Activated CD4-positive, alpha-beta T cell treated with anti-CD3 and anti-CD28 coated beads, Interleukin-2, amount 50 U/mL, for 24 hours (primary cell): Measurements from ENCODE around the gene ANK2.
"Not testable (repeated sequence)": the region's sequence is repeated elsewhere in the genome, so short reads cannot be mapped to it uniquely, and the experiment has no call there.

ENCODE experiments used
- DNase-seq, 2 donors: peaks; one replicate each; pipeline ENCODE4 v3.0.0-alpha.2; 2020; ENCODE audit warnings: low read depth in 1 of 2, low spot score in 1 of 2

Gene ANK2

DNA sequence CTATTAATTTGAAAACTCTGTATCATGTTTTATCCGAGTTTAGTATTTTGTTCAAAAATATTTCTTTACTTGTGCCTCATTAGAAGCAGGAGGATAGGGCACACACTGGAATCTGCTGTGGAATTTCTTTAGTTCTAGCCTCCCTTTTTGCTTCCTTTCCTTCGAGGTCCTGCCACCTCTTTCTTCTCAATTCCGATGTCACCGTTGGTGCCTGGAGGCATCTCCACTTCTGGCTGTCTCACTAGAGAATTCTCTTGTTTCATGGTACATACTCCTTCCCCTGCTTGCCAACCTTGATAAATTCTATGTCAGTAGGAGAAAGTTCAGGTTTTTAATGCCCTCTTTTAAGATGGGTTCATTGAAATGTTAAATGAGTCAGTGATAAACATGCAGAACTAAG, 140.1 kb downstream of the ANK2 start:
- no peak for DNase-seq

DNA sequence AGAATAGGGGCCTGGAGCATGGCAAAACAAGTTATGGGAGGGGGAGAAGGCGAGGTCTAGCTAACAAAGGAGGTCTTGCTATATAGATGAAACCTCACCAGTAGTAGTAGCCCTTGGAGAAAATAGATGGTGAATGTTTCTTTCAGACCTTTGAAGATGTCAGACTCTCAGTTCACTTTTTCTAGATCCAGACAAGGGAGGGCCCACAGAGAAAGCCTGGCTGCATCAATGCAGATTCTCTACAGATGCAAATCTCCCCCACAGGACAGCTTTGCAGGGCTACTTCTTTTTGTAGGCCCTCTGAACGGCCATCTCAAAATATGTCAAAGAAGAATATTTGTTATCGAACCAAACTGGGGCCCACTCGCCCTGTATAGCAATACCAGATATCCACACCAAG, 159.7 kb downstream of the ANK2 start:
- no peak for DNase-seq

DNA sequence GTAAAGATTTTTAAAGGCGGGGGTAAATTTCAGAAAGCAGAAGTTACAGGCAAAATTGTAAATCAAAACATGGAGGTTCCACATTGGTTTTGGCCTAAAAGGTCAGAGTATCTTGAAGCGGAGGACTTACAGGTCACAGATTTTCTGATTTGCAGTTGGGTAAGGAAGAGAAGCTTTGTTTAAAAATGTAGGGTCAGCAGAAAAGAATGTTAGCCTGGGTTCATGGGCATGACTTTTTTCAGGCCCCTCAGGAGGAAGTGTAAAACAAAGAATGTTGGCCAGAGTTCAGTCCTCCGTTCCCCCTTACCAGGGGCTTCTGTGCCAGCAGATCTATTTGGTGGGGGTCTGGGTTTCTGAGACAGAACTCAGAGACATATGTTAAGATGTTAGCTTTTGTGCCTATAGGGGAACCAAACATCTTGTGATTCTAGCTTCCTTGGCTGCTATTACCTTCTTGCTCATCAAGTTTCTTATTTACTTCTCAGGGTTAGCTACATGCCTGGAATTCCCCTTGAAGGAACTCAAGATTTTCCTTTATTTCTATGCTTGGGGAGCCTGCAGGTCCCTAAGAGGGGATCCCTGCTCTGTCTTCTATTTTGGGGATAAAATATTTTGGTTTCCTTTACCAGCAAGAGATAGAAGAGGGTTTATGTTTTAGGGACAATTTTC, 160.3 kb downstream of the ANK2 start:
- DNase-seq = no peak

DNA sequence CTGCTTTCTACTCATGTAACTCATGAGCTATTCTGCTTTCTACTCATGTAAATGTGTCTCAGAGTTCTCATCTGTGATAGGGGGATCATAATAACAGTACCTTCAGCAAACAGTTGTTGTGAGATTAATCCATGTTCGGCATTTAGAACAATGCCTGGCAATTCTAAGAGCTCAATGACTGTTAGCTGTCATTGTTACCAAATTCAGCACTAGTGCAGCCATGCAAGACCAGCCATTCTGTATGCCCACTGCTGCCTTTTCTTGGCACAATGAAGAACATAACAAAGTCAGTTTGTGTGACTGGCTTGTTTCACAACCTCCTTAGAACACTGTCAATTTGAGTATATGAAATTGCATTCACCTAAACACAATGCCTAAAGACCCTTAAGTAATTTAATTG, 163.2 kb downstream of the ANK2 start:
- DNase-seq = no peak

DNA sequence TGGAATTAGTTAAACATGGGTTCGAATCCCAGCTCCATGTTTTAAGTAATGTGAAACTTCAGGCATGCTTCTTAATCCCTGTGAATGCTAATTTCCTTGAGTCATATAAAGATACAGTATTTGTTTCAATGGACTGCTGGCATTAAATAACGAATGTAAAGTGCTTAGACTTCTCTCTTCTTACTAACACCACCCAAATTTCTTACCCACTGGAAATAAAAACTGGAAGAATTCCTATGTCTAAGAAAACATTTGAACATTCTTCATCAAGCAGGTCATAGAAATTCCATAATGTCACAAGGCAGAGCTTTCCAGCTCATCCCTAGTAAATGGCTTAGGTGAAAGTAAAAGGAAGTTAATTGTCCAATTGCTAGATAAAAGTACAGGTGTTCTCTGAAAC, 172.5 kb downstream of the ANK2 start:
- no peak for DNase-seq

DNA sequence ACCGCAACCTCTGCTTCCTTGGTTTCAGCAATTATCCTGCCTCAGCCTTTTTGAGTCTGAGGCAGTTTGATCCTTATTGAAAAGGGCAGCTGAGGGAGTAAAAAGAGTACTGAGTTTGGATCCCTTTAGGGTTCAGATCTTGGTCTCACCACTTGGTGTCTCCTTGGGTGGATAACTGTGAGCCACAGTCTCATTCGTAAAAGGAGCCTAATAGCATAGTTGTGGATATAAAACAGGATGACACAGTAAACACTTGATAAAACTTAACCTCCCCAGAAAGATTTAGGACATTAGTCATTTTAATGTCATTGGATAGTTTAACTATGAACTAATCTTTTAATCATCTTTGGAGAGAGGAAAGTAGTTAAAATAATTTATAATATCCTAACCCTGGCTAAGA, 173.0 kb downstream of the ANK2 start:
- DNase-seq = no peak

DNA sequence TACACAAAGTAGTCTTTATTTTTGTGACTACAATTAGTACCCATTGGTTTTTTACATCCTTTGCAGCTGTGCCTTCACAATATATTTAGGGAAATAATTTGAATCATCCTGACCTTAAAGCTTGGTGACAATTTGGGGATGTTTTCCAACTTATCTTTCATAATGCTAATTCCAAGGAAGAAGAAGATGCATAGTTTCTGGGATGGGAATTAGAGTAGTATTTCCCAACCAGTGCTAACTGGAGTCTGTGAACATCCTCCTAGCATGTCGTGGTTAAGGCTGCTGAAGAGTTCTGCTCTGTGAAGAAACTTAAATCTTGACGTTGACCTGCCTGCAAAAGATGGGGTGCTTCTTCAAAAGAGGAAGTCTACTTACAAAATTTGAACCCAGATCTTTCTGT, 173.5 kb downstream of the ANK2 start:
- DNase-seq = no peak

DNA sequence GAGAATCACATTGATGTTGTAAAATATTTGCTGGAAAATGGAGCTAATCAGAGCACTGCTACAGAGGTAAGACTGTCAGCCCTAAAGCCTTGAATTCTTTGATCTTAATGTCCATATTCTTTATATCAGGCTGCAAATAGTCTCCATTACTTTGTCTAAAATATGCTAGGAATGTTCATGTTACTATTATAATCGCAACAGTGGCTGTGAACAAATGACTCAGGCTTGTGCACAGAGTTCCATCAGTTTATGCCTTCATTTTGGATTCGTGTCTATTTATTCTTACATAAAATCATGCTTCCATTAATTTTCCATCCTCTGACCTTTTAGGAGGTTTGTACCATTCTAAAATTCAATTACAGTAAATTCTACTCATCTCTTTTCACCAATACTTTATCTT, 182.7 kb downstream of the ANK2 start:
- DNase-seq = no peak

DNA sequence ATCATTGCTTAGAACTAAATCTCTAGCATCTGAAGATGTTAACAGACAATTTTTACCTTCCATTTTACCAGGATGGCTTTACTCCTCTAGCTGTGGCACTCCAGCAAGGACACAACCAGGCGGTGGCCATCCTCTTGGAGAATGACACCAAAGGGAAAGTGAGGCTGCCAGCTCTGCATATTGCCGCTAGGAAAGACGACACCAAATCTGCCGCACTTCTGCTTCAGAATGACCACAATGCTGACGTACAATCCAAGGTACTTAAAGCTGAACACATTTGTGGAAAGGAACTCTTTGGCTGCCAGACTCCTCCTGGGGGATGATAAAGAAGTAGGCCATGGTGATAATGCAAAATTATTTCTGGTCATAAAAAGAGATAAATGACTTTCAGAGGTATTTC, 187.5 kb downstream of the ANK2 start:
- DNase-seq = no peak

DNA sequence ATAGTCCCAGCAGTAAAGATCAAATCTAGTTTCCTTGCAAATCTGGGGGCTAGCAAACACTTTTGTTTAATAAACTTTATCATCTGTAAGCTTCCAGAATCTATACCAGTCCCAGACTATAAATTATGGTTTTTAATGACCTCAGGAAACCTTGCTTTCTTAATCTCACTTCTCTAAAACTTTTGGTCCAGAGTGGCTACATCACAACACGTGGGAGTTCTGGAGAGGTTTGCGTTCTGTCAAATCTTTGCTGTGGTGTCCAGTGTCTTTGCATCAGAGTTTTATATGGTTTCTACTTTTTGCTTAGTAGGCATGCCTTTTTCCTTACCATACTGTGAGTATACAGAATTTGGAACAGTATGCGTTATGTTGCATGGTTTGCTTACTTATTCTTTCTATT, 193.9 kb downstream of the ANK2 start:
- no peak for DNase-seq

DNA sequence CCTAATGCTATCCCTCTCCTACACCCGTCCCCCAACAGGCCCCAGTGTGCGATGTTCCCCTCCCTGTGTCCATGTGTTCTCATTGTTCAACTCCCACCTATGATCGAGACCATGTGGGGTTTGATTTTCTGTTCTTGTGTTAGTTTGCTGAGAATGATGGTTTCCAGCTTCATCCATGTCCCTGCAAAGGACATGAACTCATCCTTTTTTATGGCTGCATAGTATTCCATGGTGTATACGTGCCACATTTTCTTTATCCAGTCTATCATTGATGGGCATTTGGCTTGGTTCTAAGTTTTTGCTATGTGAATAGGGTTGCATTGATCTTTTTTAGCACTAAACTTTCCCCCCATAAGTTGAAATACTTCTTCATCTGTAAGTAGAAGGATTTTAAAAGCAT, 195.3 kb downstream of the ANK2 start:
- DNase-seq = not testable (repeated sequence)

DNA sequence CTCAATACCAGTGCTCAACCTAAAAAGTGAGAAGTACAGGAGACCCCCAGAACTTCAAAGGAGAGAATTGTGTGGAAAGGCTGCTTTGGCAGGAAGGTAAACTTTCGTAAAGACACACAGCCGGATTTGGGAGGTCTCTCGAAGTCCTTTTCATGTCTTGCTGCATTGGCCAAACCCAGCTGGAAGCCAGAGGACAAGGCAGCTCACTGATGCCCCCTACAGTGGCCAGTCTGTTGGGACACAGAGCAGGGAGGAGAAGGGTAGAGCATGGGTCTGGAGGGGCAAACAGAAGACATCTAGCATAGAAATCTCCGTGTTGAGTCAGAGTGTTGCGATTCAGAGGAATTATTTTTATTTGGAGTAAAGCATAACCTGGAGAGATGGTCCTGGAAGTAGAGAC, 198.9 kb downstream of the ANK2 start:
- no peak for DNase-seq

DNA sequence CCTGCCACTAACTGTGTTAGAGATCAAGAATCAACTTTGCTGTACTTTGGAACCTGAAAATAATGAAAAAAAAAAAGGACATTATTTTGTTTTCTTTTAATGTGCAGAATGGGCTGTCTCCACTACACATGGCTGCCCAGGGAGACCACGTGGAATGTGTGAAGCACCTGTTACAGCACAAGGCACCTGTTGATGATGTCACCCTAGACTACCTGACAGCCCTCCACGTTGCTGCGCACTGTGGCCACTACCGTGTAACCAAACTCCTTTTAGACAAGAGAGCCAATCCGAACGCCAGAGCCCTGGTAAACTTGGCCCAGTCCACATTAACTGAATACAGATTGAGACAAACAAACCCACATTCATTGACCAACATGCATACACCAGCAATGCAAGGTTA, 206.2 kb downstream of the ANK2 start:
- DNase-seq = no peak

DNA sequence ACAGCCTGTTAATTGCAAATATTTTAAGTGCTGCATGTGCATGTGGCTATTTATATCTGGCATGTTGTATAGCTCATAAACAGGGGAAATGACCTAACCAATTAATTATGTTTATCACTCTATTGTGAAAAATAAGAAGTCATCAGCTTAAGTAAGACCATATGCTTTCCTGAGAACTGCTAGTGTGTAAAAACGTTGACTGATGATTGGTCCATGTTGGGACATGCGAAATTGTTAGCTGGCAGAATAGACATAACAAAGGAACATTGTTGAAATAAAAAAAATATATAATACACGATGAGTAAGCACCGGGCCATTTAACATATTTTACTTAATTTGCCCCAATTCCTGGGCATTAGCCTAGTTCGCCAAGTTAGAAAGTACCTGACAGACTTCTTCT, 207.5 kb downstream of the ANK2 start:
- DNase-seq = no peak

DNA sequence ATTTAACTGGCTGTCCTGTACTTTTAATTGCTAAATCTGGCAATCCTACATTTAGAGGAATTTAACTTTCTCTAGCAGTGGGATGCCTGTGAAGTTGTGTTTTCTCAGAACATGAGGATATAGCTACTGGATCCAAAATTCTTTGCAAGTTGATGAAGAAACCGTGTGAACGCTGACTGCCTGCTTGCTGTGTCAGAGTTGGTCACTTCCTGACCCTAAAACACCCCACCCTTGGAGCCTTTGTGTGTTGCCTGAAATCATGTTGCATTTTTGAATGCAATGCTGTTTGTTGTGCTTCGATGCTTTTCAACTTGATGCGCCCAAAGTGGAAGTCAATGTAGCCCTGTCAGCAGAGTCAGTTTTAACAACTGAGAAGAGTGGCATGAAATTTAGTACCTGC, 211.2 kb downstream of the ANK2 start:
- no peak for DNase-seq

DNA sequence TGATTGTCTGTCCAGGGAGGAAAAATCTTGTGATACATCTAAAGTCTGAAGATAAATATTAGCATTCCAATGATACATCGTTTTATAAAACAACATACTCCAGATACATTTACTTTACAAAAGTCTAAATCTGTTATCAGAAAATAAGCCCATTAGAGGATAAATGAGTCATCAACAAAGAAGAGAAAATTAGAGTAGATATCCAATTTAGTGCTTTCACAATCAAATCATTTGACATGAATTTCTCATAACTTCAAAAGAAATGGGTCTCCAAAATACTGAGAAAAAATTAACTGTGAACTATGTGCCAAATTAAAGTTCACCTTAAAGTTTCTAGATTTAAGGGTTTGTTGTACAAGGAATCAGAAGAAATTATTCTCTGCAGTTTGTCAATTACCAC, 213.8 kb downstream of the ANK2 start:
- no peak for DNase-seq

DNA sequence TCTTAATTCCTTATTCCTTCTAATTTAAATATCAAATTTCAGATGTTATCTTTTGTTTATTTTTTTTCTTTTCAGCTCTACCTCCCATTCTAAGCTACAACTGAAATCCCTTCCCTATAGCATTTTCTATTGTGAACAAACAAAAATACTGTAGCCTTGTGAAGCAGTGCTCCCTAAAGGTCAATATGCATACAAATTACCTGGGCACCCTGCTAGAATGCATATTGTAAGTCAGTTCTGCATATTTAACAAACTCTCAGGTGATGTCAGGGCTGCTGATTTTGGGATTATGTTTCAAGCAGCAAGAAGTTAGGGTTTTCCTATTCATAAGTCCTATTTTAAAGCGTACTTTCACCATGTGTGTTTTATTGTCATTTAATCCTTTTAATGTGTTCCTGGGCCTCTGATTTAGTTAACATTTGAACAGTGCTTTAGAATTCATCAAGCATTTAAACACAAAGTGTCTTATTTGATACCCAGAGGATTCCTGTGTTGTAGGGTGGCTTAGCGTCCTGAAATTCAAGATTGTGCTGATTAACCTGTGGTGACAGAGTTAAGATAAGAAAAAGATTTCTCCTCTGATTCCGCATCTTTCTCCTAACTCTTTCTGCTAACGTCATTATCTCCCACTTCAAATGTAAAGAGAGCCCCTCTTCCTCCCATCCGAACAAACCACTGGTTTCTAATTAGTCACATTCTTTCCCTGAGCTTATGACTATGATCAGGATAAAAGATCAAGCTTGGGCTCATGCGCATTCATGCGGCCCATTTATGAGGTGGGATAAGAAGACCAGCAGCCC, 221.3 kb downstream of the ANK2 start:
- no peak for DNase-seq

DNA sequence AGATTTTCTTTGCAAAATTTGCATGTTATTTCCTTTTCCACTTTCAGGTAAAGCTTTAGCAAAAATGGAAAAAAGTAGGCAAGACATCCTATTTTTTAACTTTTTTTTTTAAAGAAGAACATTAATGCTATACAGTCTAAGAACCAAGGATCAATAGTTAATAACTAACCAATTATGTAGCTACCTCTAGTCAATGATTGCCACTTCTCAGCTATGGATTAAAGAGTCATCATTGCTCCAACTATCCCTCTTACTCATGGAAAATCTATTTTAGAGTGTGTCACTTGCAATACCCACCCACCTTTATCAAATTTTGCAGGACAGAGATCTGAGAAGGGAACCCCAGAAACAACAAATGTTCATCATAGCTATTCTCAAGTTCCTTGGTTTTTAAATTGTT, 223.1 kb downstream of the ANK2 start:
- no peak for DNase-seq

DNA sequence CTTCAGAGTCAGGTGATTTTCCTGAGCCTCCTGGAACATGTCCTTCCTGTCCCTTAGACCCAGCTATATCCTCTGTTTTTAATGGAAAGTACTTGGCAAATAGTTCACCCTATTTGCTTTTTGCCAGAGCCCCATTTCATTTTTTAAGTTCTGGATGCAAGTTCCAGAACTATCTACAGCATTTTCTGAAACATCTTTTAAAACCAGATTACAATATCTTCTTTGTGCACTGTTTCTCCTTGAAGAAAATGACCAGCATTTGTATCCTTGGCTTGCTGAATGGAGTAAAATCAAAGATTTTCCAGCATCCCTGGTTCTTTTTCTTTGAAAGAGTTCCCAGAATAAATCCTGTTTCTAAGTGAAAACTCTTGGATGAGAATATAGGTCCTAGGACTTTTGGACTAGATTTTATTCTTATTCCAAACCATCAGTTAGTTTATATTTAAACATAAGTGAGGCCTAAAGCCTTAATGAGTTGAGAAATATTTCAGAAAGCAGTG, 224.3 kb downstream of the ANK2 start:
- DNase-seq = no peak

DNA sequence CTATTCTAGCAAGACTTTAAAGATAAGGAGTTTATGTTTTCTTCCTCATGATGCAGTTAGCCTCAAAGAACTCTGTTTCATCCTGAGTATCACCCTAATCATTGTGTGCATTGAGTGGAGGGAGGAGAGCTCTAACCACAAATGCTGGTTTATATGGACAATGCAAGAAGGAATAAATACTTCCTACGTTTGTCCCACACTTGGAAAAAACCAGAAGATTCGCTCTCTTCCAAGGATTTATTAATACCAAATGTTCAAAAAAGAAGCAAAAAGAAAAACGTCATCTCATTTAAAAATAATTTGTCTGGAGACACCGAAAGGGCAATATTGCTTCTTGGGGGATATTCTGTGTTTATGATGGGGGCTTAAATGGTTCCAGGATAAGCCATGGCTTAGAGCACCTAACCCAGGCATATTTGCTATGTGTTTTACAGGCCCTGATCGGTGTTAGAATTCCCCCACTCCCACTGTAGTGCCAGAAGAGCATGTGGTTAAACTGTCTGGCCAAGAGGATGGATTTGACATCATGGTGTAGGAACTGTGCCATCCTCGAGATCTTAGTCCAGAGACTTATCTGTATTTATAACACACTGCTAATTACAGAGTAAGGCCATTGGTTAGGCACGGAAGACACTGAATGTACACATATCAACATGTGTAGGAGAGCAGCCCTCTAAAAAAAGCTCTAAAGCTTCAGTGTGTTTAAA, 227.2 kb downstream of the ANK2 start:
- DNase-seq = no peak

DNA sequence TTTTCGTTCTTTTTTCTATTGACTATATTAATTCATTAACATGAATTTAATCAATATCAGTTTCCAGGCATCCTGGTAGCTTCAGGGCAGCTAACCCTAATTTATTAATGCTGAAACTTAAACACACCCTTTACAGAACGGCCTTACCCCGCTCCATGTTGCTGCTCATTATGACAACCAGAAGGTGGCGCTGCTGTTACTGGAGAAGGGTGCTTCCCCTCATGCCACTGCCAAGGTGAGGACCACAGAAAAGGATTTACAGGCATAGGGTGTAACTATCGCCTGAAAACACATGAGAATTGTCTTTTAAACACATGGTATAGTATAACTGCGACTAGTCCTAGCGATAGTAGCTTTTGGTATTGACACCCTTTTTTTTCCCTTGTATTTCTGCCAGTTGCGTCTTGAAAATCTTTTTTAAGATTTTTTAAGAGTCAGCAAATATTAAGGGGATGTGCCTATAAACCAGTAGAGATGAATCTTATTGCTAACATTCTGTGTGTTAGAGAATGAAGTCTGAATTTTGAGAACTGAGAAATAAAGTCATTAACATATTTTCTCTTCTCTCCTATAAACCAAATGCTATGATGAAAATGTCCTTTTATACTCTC, 229.0 kb downstream of the ANK2 start:
- DNase-seq = peak in 1 of 2 donors; percentile 55

DNA sequence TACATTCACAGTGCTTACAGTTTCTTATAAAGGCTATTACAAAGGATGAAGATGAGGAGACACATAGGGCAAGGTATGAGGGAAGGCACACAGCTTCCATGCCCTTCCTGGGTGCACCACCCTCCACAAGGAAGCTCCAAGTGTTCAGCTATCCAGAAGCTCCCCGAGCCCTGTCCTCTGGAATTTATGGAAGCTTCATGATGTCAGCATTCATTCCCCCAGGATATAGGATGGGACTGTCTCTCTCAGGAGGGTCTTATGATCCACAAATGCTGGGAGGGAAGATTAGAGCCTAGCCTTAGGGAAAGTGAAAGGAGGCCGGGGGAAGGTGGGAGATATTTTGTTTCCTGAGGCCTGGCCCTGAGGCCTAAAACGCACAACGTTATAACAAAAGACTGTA, 236.0 kb downstream of the ANK2 start:
- no peak for DNase-seq
